Muscle of arm (tissue), 12 donors: Measurements from ENCODE around the gene CASP6. TPM values are rescaled to one million over a fixed set of nuclear protein-coding genes. Genes with fewer than 3 reads are reported as not detected.

Experiments used
- DNase-seq: peaks from one replicate; pipeline ENCODE4 v3.0.0-alpha.2; 2013
- polyA plus RNA-seq, 12 donors: library from polyadenylated mRNA; unstranded; fragments of 120-200 nt; gene quantifications; one replicate each; pipeline ENCODE4 v1.2.1, GENCODE V29; 2013; ENCODE audit not compliant: insufficient read length in 12 of 12

CASP6 gene
- polyA plus RNA-seq, 12 donors = 12.5 to 28.0 (median 18.9) TPM; not detected in 1

GRCh38 chr4:109675843-109676242 lies 27.4 kb downstream of the CASP6 start:
- DNase-seq = no peak

GRCh38 chr4:109675181-109675580 lies 28.1 kb downstream of the CASP6 start:
- no peak for DNase-seq

- no peak for DNase-seq
Measured at GRCh38 chr4:109673303-109673702, 29.9 kb downstream of the CASP6 start.

GRCh38 chr4:109672169-109672930 lies 30.9 kb downstream of the CASP6 start:
- DNase-seq = no peak

- no peak for DNase-seq
Measured at GRCh38 chr4:109671350-109671749, 31.9 kb downstream of the CASP6 start.

GRCh38 chr4:109665783-109666485 lies 37.3 kb downstream of the CASP6 start:
- DNase-seq = no peak

GRCh38 chr4:109662771-109663170 lies 40.5 kb downstream of the CASP6 start:
- DNase-seq = no peak

GRCh38 chr4:109662116-109662515 lies 41.1 kb downstream of the CASP6 start:
- DNase-seq = no peak

GRCh38 chr4:109658871-109659410 lies 44.3 kb downstream of the CASP6 start:
- DNase-seq = no peak

GRCh38 chr4:109657854-109658418 lies 45.3 kb downstream of the CASP6 start:
- no peak for DNase-seq

- no peak for DNase-seq
Measured at GRCh38 chr4:109655396-109655795, 47.8 kb downstream of the CASP6 start.

GRCh38 chr4:109649872-109650271 lies 53.4 kb downstream of the CASP6 start:
- no peak for DNase-seq

- no peak for DNase-seq
Measured at GRCh38 chr4:109648997-109649575, 54.2 kb downstream of the CASP6 start.

GRCh38 chr4:109648266-109648996 lies 54.8 kb downstream of the CASP6 start:
- no peak for DNase-seq

- no peak for DNase-seq
Measured at GRCh38 chr4:109645874-109646710, 57.2 kb downstream of the CASP6 start.

- DNase-seq = no peak
Measured at GRCh38 chr4:109640644-109641043, 62.6 kb downstream of the CASP6 start.
